Measurements from ENCODE around the gene TNFRSF12A.

Gene TNFRSF12A

DNA sequence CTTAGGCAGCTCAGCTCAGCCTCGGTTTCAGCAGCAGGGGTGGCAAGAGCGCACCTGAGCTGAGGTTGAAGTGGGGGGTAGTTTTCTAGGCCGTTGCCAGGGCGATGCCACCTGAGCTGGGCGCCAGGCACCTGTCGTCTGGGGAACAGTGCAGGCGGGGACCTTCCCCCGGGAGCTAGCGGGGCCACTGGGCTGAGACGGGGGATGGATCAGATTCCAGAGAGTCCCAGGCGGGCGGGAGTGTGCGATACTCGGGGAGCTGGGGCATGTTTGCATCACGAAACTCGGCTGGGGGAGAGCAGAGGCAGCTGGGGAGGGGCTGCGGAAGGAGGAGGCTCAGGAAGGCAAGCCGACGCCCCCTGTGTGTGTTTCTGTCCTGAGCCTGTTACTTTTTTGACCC, 7.9 kb upstream of the TNFRSF12A start:
- TF ChIP-seq, protein P1, sequence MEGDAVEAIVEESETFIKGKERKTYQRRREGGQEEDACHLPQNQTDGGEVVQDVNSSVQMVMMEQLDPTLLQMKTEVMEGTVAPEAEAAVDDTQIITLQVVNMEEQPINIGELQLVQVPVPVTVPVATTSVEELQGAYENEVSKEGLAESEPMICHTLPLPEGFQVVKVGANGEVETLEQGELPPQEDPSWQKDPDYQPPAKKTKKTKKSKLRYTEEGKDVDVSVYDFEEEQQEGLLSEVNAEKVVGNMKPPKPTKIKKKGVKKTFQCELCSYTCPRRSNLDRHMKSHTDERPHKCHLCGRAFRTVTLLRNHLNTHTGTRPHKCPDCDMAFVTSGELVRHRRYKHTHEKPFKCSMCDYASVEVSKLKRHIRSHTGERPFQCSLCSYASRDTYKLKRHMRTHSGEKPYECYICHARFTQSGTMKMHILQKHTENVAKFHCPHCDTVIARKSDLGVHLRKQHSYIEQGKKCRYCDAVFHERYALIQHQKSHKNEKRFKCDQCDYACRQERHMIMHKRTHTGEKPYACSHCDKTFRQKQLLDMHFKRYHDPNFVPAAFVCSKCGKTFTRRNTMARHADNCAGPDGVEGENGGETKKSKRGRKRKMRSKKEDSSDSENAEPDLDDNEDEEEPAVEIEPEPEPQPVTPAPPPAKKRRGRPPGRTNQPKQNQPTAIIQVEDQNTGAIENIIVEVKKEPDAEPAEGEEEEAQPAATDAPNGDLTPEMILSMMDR (conservative IDR thresholded peaks at IDR 0.05; ENCODE audit: low read depth) = no peak
- CTCF ChIA-PET = interaction anchor here (0.9 to 1.7 kb wide), 2 partner anchors 9 to 15 kb away, joined by 3 to 5 read pairs; no protein-coding TSS in a partner anchor
- DNase-seq (ENCODE audit: low spot score) = no peak
- POLR2A ChIA-PET (ENCODE audit: low non-redundant PET) = interaction anchor here (3.7 kb wide), 1 partner anchor 9 kb away, joined by 49 read pairs; the partner anchor contains the start of gene TNFRSF12A
- no peak overlapping the region for H3K27ac ChIP-seq

DNA sequence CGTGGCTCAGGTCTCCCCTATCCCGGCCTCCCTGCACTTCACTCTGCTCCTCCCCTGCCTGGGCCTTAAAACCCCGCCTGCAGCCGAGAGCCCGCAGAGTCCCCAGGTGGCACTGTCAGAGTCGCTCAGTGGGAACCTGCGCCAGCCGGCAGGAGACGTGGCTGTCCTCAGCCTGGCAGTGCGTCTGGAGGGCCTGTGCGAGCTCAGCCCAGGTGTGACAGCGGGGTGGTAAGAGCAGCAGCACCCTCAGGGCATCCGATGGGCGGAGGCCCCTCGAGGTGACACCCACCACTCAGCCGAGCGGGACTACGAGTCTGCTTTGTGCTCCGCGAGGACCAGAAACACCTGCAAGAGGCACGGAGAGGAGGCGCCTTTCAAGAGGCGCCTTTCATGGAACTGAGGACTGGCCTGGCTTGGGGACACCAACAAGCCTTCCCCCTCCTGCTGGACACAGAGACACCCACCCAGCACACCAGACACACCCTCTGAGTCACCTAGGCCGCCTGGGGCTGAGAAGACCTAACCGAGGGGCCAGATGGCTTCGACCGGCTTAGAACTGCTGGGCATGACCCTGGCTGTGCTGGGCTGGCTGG, 7.2 kb upstream of the TNFRSF12A start, which contains the start of gene CLDN9:
Gene CLDN9 (plus strand): TSS at position 96 of the 593 bp plus-strand sequence. CDS start 440 bp downstream, at position 536.
- DNase-seq (ENCODE audit: low spot score) = no peak
- ChIA-PET POLR2A (ENCODE audit: low non-redundant PET) (interaction anchor here (3.7 kb wide), 1 partner anchor 9 kb away, joined by 49 read pairs; the partner anchor contains the start of gene TNFRSF12A), CTCF (no interaction called here)
- TF ChIP-seq, protein P1 (conservative IDR thresholded peaks at IDR 0.05; ENCODE audit: low read depth) = no peak
- H3K27ac ChIP-seq = no peak within 1 kb of the TSS

DNA sequence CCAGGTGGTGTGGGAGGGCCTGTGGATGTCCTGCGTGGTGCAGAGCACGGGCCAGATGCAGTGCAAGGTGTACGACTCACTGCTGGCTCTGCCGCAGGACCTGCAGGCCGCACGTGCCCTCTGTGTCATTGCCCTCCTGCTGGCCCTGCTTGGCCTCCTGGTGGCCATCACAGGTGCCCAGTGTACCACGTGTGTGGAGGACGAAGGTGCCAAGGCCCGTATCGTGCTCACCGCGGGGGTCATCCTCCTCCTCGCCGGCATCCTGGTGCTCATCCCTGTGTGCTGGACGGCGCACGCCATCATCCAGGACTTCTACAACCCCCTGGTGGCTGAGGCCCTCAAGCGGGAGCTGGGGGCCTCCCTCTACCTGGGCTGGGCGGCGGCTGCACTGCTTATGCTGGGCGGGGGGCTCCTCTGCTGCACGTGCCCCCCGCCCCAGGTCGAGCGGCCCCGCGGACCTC, 6.6 kb upstream of the TNFRSF12A start:
- TF ChIP-seq, protein P1 (conservative IDR thresholded peaks at IDR 0.05; ENCODE audit: low read depth) = no peak
- DNase-seq (ENCODE audit: low spot score) = no peak
- CTCF ChIA-PET = interaction anchor here (0.7 to 1.0 kb wide), 2 partner anchors 9 to 351 kb away, joined by 3 to 6 read pairs; no protein-coding TSS in a partner anchor
- POLR2A ChIA-PET (ENCODE audit: low non-redundant PET) = no interaction called here
- no peak overlapping the region for H3K27ac ChIP-seq

DNA sequence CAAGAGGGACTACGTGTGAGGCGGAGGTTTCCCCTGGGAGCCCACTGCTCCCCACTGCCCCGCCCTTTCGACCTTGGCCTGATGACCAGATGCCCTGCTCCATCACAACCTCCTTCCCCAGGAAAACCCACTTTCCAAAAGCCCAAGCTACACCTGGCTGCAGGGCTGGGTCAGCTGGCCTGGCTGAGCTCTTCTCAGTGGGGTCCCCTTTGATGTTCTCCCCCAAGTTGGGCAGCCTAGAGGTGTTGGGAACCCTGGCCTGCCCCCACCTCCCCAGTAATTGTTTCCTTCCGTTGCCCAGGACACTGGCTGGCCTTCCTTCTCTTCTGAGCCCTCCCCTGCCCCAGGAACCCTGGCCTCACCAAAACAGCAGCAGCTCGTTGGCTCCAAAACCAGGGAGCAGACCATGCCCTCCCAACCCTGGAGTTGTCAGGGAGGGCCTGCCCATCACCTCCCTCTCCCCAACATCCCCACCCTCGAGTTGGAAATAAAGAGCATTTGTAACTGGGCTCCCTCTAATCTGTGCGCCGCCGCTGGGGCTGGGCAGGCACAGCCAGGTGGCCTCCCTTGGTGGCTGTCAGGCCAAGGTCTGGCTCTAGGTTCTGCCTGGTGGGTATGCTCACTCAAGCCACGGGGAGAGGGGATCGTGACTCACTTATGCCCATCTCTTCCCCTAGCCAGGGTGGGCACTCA, 6.0 kb upstream of the TNFRSF12A start:
- H3K27ac ChIP-seq = no peak overlapping the region
- ChIA-PET CTCF (interaction anchor here (0.7 to 1.0 kb wide), 2 partner anchors 10 to 351 kb away, joined by 3 to 6 read pairs; no protein-coding TSS in a partner anchor), POLR2A (ENCODE audit: low non-redundant PET) (no interaction called here)
- TF ChIP-seq, protein P1 (conservative IDR thresholded peaks at IDR 0.05; ENCODE audit: low read depth) = no peak
- no peak for DNase-seq (ENCODE audit: low spot score)

DNA sequence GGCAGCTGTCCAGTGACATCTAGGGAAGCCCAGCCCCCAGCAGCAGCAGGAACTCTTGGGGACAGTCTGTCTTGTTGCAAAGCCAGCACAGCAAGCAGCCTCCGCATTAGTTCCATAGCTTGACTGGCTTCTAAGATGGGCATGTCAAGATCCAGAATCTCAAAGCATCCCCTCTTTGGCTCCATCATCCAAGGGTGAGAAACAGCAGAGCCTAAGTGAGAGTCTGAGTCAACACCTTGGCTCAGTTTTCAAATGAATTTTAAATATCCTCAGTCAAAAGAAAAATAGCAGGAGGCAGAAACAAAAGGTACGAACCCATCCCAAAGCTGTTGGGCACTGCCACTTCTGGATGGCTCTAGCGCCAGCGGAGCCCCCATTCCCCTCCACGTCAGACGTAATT, 5.2 kb upstream of the TNFRSF12A start:
- TF ChIP-seq, protein P1 (conservative IDR thresholded peaks at IDR 0.05; ENCODE audit: low read depth) = no peak
- CTCF ChIA-PET = interaction anchor here (0.6 kb wide), 1 partner anchor 42 kb away, joined by 4 read pairs; no protein-coding TSS in a partner anchor
- POLR2A ChIA-PET (ENCODE audit: low non-redundant PET) = no interaction called here
- DNase-seq (ENCODE audit: low spot score) = no peak
- H3K27ac ChIP-seq = no peak overlapping the region

DNA sequence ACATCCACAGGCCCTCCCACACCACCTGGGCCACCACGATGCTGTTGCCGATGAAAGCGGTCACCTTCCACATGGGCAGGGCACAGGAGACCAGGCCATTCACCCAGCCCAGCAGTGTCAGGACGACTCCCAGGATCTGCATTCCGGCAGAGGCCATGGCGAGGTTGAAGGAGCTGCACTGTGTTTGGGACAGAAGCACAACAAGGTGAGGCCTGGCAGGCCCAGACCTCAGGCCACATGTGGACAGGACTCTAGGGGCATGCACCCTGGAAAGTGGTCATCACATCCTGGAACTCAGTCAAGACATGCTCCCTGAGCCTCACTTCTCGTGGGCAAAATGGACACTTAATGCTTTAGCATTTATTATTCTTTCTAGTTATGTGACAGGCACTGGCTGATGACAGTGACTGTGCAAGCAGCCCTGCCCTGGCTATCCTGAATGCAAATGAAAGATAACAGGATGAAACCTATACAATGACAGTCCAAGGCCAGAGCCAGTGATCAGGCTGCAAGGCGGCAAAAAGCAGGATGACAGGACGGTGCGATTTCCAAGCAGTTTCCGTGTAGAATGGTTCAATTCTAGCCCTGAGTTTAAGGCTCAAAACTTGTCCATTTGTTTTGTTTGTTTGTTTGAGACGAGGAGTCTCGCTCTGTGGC, 4.2 kb upstream of the TNFRSF12A start:
- no peak overlapping the region; the same call in 1 of the 2 replicates for H3K27ac ChIP-seq
- POLR2A ChIA-PET (ENCODE audit: low non-redundant PET) = no interaction called here

More for the DNA sequence above, 4.2 kb upstream of the TNFRSF12A start:
- TF ChIP-seq, protein P1 (conservative IDR thresholded peaks at IDR 0.05; ENCODE audit: low read depth) = no peak
- CTCF ChIA-PET = no interaction called here
- DNase-seq (ENCODE audit: low spot score) = no peak

Measured in RWPE1 (cell line).